SK-N-SH (cell line): ENCODE results near the gene TNFAIP8L2.
"Not testable (repeated sequence)": the region's sequence is repeated elsewhere in the genome, so short reads cannot be mapped to it uniquely, and the experiment has no call there.

Experiments used
- CTCF ChIP-seq: fragments of 200-600 bp; sonication (generic); IDR thresholded peaks from 2 replicates; pipeline ENCODE4 v1.6.1; 2017; ENCODE audit warnings: antibody characterized with exemption, mild to moderate bottlenecking, moderate library complexity
- EP300 ChIP-seq, 2 experiments: IDR thresholded peaks; 2 replicates each; pipeline versions ENCODE4 v1.4.0 to v1.6.1; 2012; ENCODE audit warnings: borderline replicate concordance in 1 of 2, low read depth in 1 of 2, low read length in 1 of 2
- FOXJ3 ChIP-seq: sonication (generic); formaldehyde crosslinking; IDR thresholded peaks from 2 replicates; pipeline ENCODE4 v1.5.1; 2020; ENCODE audit warnings: mild to moderate bottlenecking, missing genetic modification reagents
- FOXM1 ChIP-seq: IDR thresholded peaks from 2 replicates; pipeline ENCODE4 v1.4.0; 2012; ENCODE audit warnings: low read depth, mild to moderate bottlenecking
- GATA2 ChIP-seq: sonication (generic); formaldehyde crosslinking; IDR thresholded peaks from 2 replicates; pipeline ENCODE4 v1.5.0; 2020; ENCODE audit warnings: mild to moderate bottlenecking, missing genetic modification reagents
- MXI1 ChIP-seq: IDR thresholded peaks from 2 replicates; pipeline ENCODE4 v1.6.1; 2012; ENCODE audit warnings: mild to moderate bottlenecking, low read depth, low read length, improper control_type of control experiment
- RAD21 ChIP-seq: IDR thresholded peaks from 2 replicates; pipeline ENCODE4 v1.6.1; 2012; ENCODE audit warnings: mild to moderate bottlenecking, low read length
- RFX5 ChIP-seq: IDR thresholded peaks from 2 replicates; pipeline ENCODE4 v1.6.1; 2012; ENCODE audit warnings: mild to moderate bottlenecking, improper control_type of control experiment, low read length
- SIN3A ChIP-seq: IDR thresholded peaks from 2 replicates; pipeline ENCODE4 v1.6.1; 2012; ENCODE audit warnings: low read depth, mild to moderate bottlenecking, low read length, moderate library complexity, borderline replicate concordance
- TAF1 ChIP-seq: IDR thresholded peaks from 2 replicates; pipeline ENCODE4 v1.6.1; 2012; ENCODE audit warnings: low read depth, mild to moderate bottlenecking, low read length, moderate library complexity, borderline replicate concordance
- TCF12 ChIP-seq: IDR thresholded peaks from 2 replicates; pipeline ENCODE4 v1.4.0; 2012
- YY1 ChIP-seq: IDR thresholded peaks from 2 replicates; pipeline ENCODE4 v1.4.0; 2012; ENCODE audit warnings: low read depth, mild to moderate bottlenecking
- TF ChIP-seq, protein P1 (sequence below): IDR thresholded peaks from 2 replicates; pipeline ENCODE4 v1.6.1; 2012; ENCODE audit warnings: mild to moderate bottlenecking, low read depth, low read length, moderate library complexity
- TF ChIP-seq, protein P2 (sequence below): IDR thresholded peaks from 2 replicates; pipeline ENCODE4 v1.4.0; 2012; ENCODE audit warnings: low read depth, borderline replicate concordance

DNA sequence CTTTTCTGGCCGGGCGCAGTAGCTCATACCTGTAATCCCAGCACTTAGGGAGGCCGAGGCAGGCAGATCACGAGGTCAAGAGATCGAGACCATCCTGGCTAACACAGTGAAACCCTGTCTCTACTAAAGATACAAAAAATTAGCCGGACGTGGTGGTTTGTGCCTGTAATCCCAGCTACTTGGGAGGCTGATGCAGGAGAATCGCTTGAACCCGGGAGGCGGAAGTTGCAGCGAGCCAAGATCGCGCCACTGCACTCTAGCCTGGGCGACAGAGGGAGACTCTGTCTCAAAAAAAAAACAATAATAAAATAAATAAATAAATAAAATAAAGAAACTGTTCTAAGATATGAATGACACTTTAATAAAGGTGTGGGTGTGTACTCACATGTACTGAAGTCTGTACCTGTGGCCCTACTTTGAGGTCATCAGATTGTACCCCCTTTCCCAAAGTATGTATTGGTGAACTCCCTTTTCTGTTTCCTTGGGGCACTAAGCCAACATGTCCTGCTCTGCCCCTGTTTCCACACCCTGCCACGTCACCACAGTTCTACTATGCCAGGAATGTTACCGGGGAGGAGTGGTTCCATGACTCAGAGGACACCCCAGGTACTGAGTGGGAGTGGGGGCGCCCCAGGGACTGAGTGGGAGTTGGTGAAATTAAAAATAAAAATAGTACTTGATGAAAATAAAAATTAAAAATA, 38.6 kb downstream of the TNFAIP8L2 start:
- TF ChIP-seq RAD21; CTCF; MXI1; TCF12; FOXJ3 (CRISPR knock-in tag); TAF1; SIN3A; YY1; RFX5; GATA2; FOXM1: not testable (repeated sequence)
- TF ChIP-seq EP300 (IDR thresholded peaks at IDR 0.05; ENCODE audit: borderline replicate concordance in 1 of 2, low read depth in 1 of 2, low read length in 1 of 2), result peak in 1 of 2 experiments; percentile 35; a peak in 1 of 4 replicates
- TF ChIP-seq, protein P1, sequence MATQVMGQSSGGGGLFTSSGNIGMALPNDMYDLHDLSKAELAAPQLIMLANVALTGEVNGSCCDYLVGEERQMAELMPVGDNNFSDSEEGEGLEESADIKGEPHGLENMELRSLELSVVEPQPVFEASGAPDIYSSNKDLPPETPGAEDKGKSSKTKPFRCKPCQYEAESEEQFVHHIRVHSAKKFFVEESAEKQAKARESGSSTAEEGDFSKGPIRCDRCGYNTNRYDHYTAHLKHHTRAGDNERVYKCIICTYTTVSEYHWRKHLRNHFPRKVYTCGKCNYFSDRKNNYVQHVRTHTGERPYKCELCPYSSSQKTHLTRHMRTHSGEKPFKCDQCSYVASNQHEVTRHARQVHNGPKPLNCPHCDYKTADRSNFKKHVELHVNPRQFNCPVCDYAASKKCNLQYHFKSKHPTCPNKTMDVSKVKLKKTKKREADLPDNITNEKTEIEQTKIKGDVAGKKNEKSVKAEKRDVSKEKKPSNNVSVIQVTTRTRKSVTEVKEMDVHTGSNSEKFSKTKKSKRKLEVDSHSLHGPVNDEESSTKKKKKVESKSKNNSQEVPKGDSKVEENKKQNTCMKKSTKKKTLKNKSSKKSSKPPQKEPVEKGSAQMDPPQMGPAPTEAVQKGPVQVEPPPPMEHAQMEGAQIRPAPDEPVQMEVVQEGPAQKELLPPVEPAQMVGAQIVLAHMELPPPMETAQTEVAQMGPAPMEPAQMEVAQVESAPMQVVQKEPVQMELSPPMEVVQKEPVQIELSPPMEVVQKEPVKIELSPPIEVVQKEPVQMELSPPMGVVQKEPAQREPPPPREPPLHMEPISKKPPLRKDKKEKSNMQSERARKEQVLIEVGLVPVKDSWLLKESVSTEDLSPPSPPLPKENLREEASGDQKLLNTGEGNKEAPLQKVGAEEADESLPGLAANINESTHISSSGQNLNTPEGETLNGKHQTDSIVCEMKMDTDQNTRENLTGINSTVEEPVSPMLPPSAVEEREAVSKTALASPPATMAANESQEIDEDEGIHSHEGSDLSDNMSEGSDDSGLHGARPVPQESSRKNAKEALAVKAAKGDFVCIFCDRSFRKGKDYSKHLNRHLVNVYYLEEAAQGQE, result 0 out of 2 replicates have a peak, but pooled peaks have one; percentile 8
- TF ChIP-seq, protein P2, sequence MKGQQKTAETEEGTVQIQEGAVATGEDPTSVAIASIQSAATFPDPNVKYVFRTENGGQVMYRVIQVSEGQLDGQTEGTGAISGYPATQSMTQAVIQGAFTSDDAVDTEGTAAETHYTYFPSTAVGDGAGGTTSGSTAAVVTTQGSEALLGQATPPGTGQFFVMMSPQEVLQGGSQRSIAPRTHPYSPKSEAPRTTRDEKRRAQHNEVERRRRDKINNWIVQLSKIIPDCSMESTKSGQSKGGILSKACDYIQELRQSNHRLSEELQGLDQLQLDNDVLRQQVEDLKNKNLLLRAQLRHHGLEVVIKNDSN, result not testable (repeated sequence)
